ENCODE results near the gene CAPN15.

The CAPN15 gene

GRCh38 chr16:483341-484075, 44.0 kb upstream of the CAPN15 start:
- DNase-seq (ENCODE audit: low read depth in 1 of 2, low spot score in 1 of 2): no peak
- TF ChIP-seq GABPA (IDR thresholded peaks at IDR 0.05; ENCODE audit: low read depth) (no peak), SPI1 (IDR thresholded peaks at IDR 0.05; ENCODE audit: borderline replicate concordance, low read depth) (no peak), POLR2AphosphoS5 (IDR thresholded peaks at IDR 0.05; ENCODE audit: low read depth) (no peak), CTCF (IDR thresholded peaks at IDR 0.05; ENCODE audit: insufficient read depth, low read length) (no peak)
- TF ChIP-seq, protein P1, sequence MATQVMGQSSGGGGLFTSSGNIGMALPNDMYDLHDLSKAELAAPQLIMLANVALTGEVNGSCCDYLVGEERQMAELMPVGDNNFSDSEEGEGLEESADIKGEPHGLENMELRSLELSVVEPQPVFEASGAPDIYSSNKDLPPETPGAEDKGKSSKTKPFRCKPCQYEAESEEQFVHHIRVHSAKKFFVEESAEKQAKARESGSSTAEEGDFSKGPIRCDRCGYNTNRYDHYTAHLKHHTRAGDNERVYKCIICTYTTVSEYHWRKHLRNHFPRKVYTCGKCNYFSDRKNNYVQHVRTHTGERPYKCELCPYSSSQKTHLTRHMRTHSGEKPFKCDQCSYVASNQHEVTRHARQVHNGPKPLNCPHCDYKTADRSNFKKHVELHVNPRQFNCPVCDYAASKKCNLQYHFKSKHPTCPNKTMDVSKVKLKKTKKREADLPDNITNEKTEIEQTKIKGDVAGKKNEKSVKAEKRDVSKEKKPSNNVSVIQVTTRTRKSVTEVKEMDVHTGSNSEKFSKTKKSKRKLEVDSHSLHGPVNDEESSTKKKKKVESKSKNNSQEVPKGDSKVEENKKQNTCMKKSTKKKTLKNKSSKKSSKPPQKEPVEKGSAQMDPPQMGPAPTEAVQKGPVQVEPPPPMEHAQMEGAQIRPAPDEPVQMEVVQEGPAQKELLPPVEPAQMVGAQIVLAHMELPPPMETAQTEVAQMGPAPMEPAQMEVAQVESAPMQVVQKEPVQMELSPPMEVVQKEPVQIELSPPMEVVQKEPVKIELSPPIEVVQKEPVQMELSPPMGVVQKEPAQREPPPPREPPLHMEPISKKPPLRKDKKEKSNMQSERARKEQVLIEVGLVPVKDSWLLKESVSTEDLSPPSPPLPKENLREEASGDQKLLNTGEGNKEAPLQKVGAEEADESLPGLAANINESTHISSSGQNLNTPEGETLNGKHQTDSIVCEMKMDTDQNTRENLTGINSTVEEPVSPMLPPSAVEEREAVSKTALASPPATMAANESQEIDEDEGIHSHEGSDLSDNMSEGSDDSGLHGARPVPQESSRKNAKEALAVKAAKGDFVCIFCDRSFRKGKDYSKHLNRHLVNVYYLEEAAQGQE (IDR thresholded peaks at IDR 0.05; ENCODE audit: insufficient replicate concordance, low read depth): no peak
- Histone ChIP-seq H3K27me3 (ENCODE audit: insufficient read depth, poor library complexity, severe bottlenecking) (no peaks in the 10 kb centered on the region), H3K4me3 (replicated peaks; ENCODE audit: insufficient read depth, low read length) (no peak overlapping the region), H3K27ac (replicated peaks) (no peak overlapping the region)

- no peaks in the 10 kb centered on the region for H3K27me3 ChIP-seq (ENCODE audit: insufficient read depth, poor library complexity, severe bottlenecking)
- no peak overlapping the region for H3K27ac ChIP-seq (replicated peaks)
- H3K4me3 ChIP-seq (replicated peaks; ENCODE audit: insufficient read depth, low read length): no peak overlapping the region
- TF ChIP-seq POLR2AphosphoS5 (IDR thresholded peaks at IDR 0.05; ENCODE audit: low read depth) (no peak), GABPA (IDR thresholded peaks at IDR 0.05; ENCODE audit: low read depth) (no peak), CTCF (IDR thresholded peaks at IDR 0.05; ENCODE audit: insufficient read depth, low read length) (no peak), SPI1 (IDR thresholded peaks at IDR 0.05; ENCODE audit: borderline replicate concordance, low read depth) (no peak)
- TF ChIP-seq, protein P1 (IDR thresholded peaks at IDR 0.05; ENCODE audit: insufficient replicate concordance, low read depth): no peak
- no peak for DNase-seq (ENCODE audit: low read depth in 1 of 2, low spot score in 1 of 2)
Measured at GRCh38 chr16:489606-490005, 37.9 kb upstream of the CAPN15 start.

DNA sequence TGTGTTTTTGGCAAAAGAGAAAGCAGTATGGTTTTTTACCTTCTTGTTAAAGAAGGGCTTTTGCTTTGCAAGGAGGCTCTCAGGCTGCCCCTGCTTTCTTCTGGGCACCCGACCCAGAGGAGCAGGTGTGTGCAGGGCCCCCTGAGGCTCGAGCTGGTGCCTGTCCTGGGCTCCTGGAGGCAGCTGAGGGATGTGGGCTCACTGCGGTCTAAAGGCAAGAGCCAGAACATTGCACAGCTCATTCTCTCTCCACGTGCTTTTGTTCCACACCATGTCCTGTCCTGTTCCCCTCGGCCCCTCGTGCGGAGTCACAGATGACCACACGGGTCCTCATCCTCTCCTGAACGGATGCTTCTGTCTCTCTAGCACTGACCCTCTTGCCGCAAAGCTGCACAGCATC, 36.7 kb upstream of the CAPN15 start:
- H3K27ac ChIP-seq (replicated peaks): no peak overlapping the region
- no peak for DNase-seq (ENCODE audit: low read depth in 1 of 2, low spot score in 1 of 2)
- TF ChIP-seq CTCF (IDR thresholded peaks at IDR 0.05; ENCODE audit: insufficient read depth, low read length) (no peak), SPI1 (IDR thresholded peaks at IDR 0.05; ENCODE audit: borderline replicate concordance, low read depth) (no peak), POLR2AphosphoS5 (IDR thresholded peaks at IDR 0.05; ENCODE audit: low read depth) (no peak), GABPA (IDR thresholded peaks at IDR 0.05; ENCODE audit: low read depth) (no peak)
- TF ChIP-seq, protein P1 (IDR thresholded peaks at IDR 0.05; ENCODE audit: insufficient replicate concordance, low read depth): no peak

More for the DNA sequence above, 36.7 kb upstream of the CAPN15 start:
- Histone ChIP-seq H3K4me3 (replicated peaks; ENCODE audit: insufficient read depth, low read length) (no peak overlapping the region), H3K27me3 (ENCODE audit: insufficient read depth, poor library complexity, severe bottlenecking) (no peaks in the 10 kb centered on the region)

Data from HL-60 (cell line).